Activated B cell treated with CpG ODN at 0.5 μM for 24 hours (primary cell): ENCODE data around the gene CEP76. TPM values are rescaled to one million over a fixed set of nuclear protein-coding genes. Genes with fewer than 3 reads are reported as not detected.

Experiments used
- ATAC-seq: fragments of 200-7000 bp; cut with Tn5 transposase; one replicate; pipeline ENCODE4 v1.10.0; 2021; ENCODE audit warnings: low read depth, mild to moderate bottlenecking, moderate library complexity
- CTCF ChIA-PET: fragments of 350-600 bp; sonication (Branson Sonifier 250); formaldehyde crosslinking; loops from one replicate; lab custom pipeline; 2021; ENCODE audit warnings: antibody characterized with exemption; lab: Charles Lee
- POLR2A ChIA-PET: fragments of 350-600 bp; sonication (Branson Sonifier 250); formaldehyde crosslinking; loops from one replicate; lab custom pipeline; 2021; ENCODE audit warnings: antibody characterized with exemption; lab: Charles Lee
- DNase-seq: peaks from one replicate; pipeline ENCODE4 v3.0.0; 2022
- H3K27ac Mint-ChIP-seq: one replicate; pipeline ENCODE4 v1.8.0; 2020; ENCODE audit warnings: mixed read lengths
- H3K27me3 Mint-ChIP-seq: one replicate; pipeline ENCODE4 v1.8.0; 2021; ENCODE audit warnings: mixed read lengths
- H3K36me3 Mint-ChIP-seq: one replicate; pipeline ENCODE4 v1.8.0; 2021; ENCODE audit warnings: low read depth, mixed read lengths
- H3K4me1 Mint-ChIP-seq: one replicate; pipeline ENCODE4 v1.8.0; 2021; ENCODE audit warnings: mixed read lengths
- H3K4me3 Mint-ChIP-seq: one replicate; pipeline ENCODE4 v1.8.0; 2020; ENCODE audit warnings: mild to moderate bottlenecking, mixed read lengths
- H3K9me3 Mint-ChIP-seq: one replicate; pipeline ENCODE4 v1.8.0; 2020; ENCODE audit warnings: mixed read lengths
- intact Hi-C: fragments of 100-400 bp; cut with micrococcal nuclease; formaldehyde crosslinking; loops from one replicate; pipeline ENCODE4 v1.15.1; 2024
- total RNA-seq: library from RNA; stranded (reverse); gene quantifications from 2 replicates; pipeline ENCODE4 v1.2.3, GENCODE V29; 2022
- TF ChIP-seq, protein P1 (sequence below): fragments of 200-600 bp; IDR thresholded peaks from one replicate; pipeline ENCODE4 v1.8.0; 2022; ENCODE audit warnings: antibody characterized with exemption, mild to moderate bottlenecking

CEP76 gene
- total RNA-seq, 1 donor from 2014 or later = 6.9 TPM

DNA sequence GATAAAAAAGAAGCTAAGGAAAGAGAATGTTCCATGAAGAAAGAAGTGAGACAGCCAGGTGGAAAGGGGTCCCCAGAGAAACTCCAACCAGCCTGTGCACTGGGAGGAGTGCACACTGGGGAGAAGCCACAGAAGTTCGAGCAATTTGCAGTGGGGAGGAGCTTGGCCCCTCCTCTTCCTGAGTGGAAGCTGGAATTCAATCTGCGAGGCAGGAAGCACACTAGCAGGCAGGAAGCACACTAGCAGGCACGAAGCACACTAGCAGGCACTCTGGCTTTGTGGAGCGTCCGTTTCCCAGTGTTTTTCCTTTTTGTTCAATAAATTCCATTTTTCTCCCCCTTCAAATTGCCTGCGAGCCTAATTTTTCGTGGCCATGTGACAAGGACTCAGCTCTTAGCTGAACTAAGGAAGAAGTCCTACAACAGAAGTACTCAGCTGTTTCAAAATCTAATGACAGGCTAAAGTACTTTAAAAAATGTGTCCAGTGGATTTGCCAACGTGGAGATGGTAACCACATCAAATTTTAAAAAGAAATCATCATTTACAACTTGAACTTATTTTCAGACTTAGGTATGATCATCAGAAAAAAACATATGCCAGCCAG lies 23.2 kb downstream of the CEP76 start:
- Mint-ChIP-seq H3K27me3 (no peaks in the 10 kb centered on the region), H3K9me3 (no peaks in the 10 kb centered on the region), H3K27ac (no peak overlapping the region), H3K36me3 (peaks cover 37% of the 10 kb centered on the region), H3K4me1 (no peaks in the 10 kb centered on the region), H3K4me3 (no peak overlapping the region)
- intact Hi-C loops = no loop called here
- DNase-seq = no peak
- ChIA-PET CTCF (no interaction called here), POLR2A (no interaction called here)
- no peak for ATAC-seq
- TF ChIP-seq, protein P1, sequence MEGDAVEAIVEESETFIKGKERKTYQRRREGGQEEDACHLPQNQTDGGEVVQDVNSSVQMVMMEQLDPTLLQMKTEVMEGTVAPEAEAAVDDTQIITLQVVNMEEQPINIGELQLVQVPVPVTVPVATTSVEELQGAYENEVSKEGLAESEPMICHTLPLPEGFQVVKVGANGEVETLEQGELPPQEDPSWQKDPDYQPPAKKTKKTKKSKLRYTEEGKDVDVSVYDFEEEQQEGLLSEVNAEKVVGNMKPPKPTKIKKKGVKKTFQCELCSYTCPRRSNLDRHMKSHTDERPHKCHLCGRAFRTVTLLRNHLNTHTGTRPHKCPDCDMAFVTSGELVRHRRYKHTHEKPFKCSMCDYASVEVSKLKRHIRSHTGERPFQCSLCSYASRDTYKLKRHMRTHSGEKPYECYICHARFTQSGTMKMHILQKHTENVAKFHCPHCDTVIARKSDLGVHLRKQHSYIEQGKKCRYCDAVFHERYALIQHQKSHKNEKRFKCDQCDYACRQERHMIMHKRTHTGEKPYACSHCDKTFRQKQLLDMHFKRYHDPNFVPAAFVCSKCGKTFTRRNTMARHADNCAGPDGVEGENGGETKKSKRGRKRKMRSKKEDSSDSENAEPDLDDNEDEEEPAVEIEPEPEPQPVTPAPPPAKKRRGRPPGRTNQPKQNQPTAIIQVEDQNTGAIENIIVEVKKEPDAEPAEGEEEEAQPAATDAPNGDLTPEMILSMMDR = no peak

DNA sequence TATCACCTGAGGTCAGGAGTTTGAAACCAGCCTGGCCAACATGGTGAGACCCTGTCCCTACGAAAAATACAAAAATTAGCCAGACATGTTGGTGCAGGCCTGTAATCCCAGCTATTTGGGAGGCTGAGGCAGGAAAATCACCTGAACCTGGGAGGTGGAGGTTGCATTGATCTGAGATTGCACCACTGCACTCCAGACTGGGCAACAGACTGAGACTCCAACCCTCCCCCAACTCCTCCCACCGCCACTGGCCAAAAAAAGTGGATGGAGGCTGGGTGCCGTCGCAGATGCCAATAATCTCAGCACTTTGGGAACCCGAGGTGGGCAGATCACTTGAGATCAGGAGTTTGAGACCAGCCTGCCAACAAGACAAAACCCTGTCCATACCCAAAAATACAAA lies 34.5 kb downstream of the CEP76 start:
- DNase-seq (no peak), ATAC-seq (no peak)
- Mint-ChIP-seq H3K4me1 (no peaks in the 10 kb centered on the region), H3K27me3 (no peaks in the 10 kb centered on the region), H3K9me3 (no peaks in the 10 kb centered on the region), H3K36me3 (peaks cover 2% of the 10 kb centered on the region), H3K27ac (no peak overlapping the region), H3K4me3 (no peak overlapping the region)
- POLR2A ChIA-PET = no interaction called here
- intact Hi-C loops = no loop called here
- CTCF ChIA-PET = no interaction called here
- TF ChIP-seq, protein P1 = no peak

- POLR2A ChIA-PET = no interaction called here
- no peak for ATAC-seq
- Mint-ChIP-seq H3K27ac (no peak overlapping the region), H3K4me3 (peak overlapping the region; percentile 65), H3K9me3 (no peaks in the 10 kb centered on the region), H3K36me3 (peaks cover 2% of the 10 kb centered on the region), H3K27me3 (peaks cover 15% of the 10 kb centered on the region), H3K4me1 (peaks cover 10% of the 10 kb centered on the region)
- no peak for DNase-seq
- intact Hi-C loops = loop anchor here (1.0 to 2.0 kb wide), 5 partner anchors 43 to 387 kb away; partner anchors contain the start of genes CEP76 and PSMG2
- CTCF ChIA-PET = interaction anchor here (0.8 to 4.3 kb wide), 4 partner anchors 9 to 332 kb away, joined by 3 to 49 read pairs (median 6); no protein-coding TSS in a partner anchor
- TF ChIP-seq, protein P1 = peak; percentile 54
Measured at GRCh38 chr18:12659904-12660605, 42.5 kb downstream of the CEP76 start.

DNA sequence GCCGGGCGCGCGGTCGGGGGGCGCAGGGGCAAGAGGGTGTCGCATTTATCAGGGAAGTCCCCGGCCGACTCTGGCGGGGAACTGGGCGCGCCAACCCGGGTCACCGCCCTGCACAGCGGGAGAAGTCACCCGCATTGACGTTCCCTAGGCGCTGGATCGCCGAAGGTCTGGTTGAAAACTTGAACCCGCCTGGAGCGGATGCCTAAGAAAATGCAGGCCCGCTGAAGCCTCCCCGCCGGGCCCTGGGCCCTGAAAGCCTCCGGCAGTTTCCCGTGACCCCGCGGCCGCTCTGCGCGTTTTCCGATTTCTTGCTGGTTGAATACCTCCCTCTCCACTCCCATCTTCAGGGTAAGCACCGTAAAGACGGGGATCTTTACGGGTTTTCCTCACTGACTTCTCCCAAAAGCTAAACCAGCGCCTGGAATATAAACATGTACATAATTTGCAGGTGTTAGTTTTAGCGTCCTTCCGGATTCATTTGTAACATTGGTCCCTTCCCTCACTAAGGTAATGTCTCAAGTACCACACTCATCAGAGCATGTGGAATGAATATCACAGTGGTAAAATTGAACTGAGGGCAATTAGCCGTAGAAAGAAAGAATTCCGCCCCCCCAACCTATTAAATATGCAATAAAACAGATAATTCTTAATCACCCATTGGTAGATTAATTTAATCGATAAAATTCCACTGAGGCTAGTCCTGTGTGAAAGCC lies 43.9 kb downstream of the CEP76 start:
- Mint-ChIP-seq H3K27ac (peak overlapping the region; percentile 69), H3K9me3 (no peaks in the 10 kb centered on the region), H3K27me3 (peaks cover 21% of the 10 kb centered on the region), H3K36me3 (peaks cover 2% of the 10 kb centered on the region), H3K4me3 (peak overlapping the region; percentile 86), H3K4me1 (peaks cover 10% of the 10 kb centered on the region)
- ChIA-PET CTCF (interaction anchor here (0.9 to 4.3 kb wide), 3 partner anchors 13 to 274 kb away, joined by 3 to 49 read pairs (median 3); no protein-coding TSS in a partner anchor), POLR2A (interaction anchor here (0.6 kb wide), 1 partner anchor 17 kb away, joined by 7 read pairs; no protein-coding TSS in a partner anchor)
- intact Hi-C loops = loop anchor here (1.0 to 2.0 kb wide), 5 partner anchors 44 to 386 kb away; partner anchors contain the start of genes AFG3L2, CEP76, PRELID3A and PSMG2
- TF ChIP-seq, protein P1 = no peak
- no peak for DNase-seq
- ATAC-seq = no peak
